GM19395 (cell line): ENCODE data around the gene SEC61A1.

Experiments used
- ATAC-seq: cut with Tn5 transposase; IDR thresholded peaks from one replicate; pipeline ENCODE4 v1.9.1; 2021; ENCODE audit warnings: mild to moderate bottlenecking, moderate library complexity; ENCODE audit not compliant: unreplicated experiment

SEC61A1 gene

DNA sequence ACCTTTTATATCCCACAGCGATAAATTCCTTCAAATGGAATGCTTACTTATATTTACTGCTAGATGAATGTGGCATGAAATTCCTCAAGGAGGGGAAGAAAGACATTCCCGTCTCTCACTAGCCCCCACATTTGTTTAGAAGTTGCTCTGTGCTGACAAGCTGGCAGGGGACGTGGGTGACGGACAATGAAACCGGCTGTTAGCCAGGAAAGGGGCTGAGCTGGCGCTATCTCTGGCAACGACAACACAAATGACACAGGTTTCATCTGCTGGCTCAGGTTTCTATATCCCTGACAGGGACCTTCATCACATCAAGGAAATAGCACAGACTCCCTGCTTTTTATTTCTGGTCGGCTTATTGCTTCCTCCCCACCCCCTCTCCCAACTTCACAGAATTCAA lies 55.6 kb downstream of the SEC61A1 start:
- ATAC-seq, result no peak

- ATAC-seq, result no peak
These were observed 58.9 kb downstream of the SEC61A1 start for GRCh38 chr3:128111147-128111546.

GRCh38 chr3:128112357-128112968 lies 60.2 kb downstream of the SEC61A1 start:
- no peak for ATAC-seq

- peak; percentile 65 for ATAC-seq
These were observed 61.9 kb downstream of the SEC61A1 start for GRCh38 chr3:128113817-128114794.
